Right lobe of liver (tissue), 6 donors: ENCODE measurements around the gene AQP7. TPM values are rescaled to one million over a fixed set of nuclear protein-coding genes. Genes with fewer than 3 reads are reported as not detected.

Experiments
- ATAC-seq, 4 donors: fragments of 200-7000 bp; cut with Tn5 transposase; one replicate each; pipeline ENCODE4 v1.9.1; 2020; ENCODE audit warnings: mild to moderate bottlenecking in 4 of 4, moderate library complexity in 4 of 4
- DNase-seq, 3 donors: peaks; one replicate each; pipeline ENCODE4 v3.0.0-alpha.2; 2020
- H3K27ac ChIP-seq, 3 donors: fragments of 200-600 bp; one replicate each; pipeline ENCODE4 v1.8.0; 2022
- H3K27me3 ChIP-seq, 2 donors: fragments of 200-600 bp; one replicate each; pipeline ENCODE4 v1.8.0; 2022
- H3K36me3 ChIP-seq, 4 donors: fragments of 200-600 bp; sonication (generic) in 1 of 4; one replicate each; pipeline versions ENCODE4 v1.5.1 to v1.8.0; 2017 to 2022; ENCODE audit warnings: control low read depth in 1 of 4
- H3K4me1 ChIP-seq, 4 donors: fragments of 200-600 bp; sonication (generic) in 1 of 4; one replicate each; pipeline versions ENCODE4 v1.5.1 to v1.8.0; 2017 to 2022; ENCODE audit warnings: control low read depth in 1 of 4
- H3K4me3 ChIP-seq, 3 donors: fragments of 200-600 bp; one replicate each; pipeline ENCODE4 v1.8.0; 2022
- H3K9me3 ChIP-seq, 4 donors: fragments of 200-600 bp; sonication (generic) in 1 of 4; one replicate each; pipeline versions ENCODE4 v1.5.1 to v1.8.0; 2017 to 2022; ENCODE audit warnings: control low read depth in 1 of 4
- POLR2A ChIP-seq: fragments of 450-650 bp; IDR thresholded peaks from one replicate; pipeline ENCODE4 v1.6.1; 2017; ENCODE audit warnings: antibody characterized with exemption, mild to moderate bottlenecking
- WGBS: methylation state at CpG from one replicate; pipeline ENCODE4 v1.1.6; 2018; ENCODE audit warnings: low coverage, low lambda C conversion rate; ENCODE audit not compliant: insufficient coverage; ENCODE audit errors: missing lambda C conversion rate; 5-methylcytosine and 5-hydroxymethylcytosine counted together
- intact Hi-C, 2 donors: fragments of 100-400 bp; cut with DNase I; formaldehyde crosslinking; loops; one replicate each; pipeline versions ENCODE4 v1.11.2 to v1.14.1; 2022
- total RNA-seq, 6 experiments: library from RNA; depleted of rRNA in 2 of 6; stranded (reverse); fragments of >200 nt in 2 of 6; fragmentation: NEBNext Ultra II Directional in 3 of 6; extraction: Animal tissue kit (Norgen Biotek cat#: 25700) in 3 of 6; gene quantifications; one replicate each; pipeline versions ENCODE4 v1.1.0 to v1.2.4, GENCODE V29; 2016 to 2023
- TF ChIP-seq, protein P1 (sequence below), 4 donors: fragments of 200-600 bp in 3 of 4; fragments of 450-650 bp in 1 of 4; IDR thresholded peaks; one replicate each; pipeline versions ENCODE4 v1.5.1 to v1.8.0; 2016 to 2022; ENCODE audit warnings: antibody characterized with exemption in 4 of 4, mild to moderate bottlenecking in 2 of 4
- donor health status: DM: no; HTN: yes; CAD: no.
- donor health status: DM: no; HTN: no; CAD: no.
- donor health status: DM: no; HTN: no; CAD: no.
- donor health status: DM: no; HTN: yes; CAD: no.
- donor health status: DM: no; HTN: yes; CAD: no.

The AQP7 gene
- total RNA-seq, 6 experiments from 2014 or later, result 10.4 to 25.1 (median 16.6) TPM

DNA sequence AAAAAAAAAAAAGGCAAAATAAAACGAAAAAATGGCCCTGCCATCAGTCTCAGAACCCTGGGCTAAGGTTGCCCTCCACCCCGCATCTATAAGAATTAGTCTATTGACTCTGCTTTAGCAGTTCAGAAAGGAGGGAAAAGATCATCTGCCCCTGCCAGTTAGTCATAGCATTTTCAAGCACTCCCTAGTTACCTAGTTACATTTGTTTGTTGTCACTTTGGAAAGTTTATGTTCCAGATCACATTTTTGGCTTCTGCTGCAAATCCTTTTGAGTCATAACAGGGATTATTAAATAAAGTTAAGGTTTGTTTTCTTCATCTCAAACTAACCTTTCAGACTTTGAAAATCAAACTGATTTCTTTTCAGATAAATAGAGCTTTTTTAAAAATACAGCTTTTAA lies 52.1 kb downstream of the AQP7 start:
- peaks cover 4 to 47% (median 23%) of the 10 kb centered on the region in 4 donors for H3K36me3 ChIP-seq
- 63% methylated on average over 2 of the region's 2 CpGs for WGBS
- no peak overlapping the region for H3K4me3 ChIP-seq
- H3K9me3 ChIP-seq, result no peaks in the 10 kb centered on the region
- H3K4me1 ChIP-seq, result no peaks in the 10 kb centered on the region
- no peak overlapping the region for H3K27ac ChIP-seq
- H3K27me3 ChIP-seq, result no peaks in the 10 kb centered on the region
- intact Hi-C loops, result no loop called here
- no peak for DNase-seq
- TF ChIP-seq, protein P1, sequence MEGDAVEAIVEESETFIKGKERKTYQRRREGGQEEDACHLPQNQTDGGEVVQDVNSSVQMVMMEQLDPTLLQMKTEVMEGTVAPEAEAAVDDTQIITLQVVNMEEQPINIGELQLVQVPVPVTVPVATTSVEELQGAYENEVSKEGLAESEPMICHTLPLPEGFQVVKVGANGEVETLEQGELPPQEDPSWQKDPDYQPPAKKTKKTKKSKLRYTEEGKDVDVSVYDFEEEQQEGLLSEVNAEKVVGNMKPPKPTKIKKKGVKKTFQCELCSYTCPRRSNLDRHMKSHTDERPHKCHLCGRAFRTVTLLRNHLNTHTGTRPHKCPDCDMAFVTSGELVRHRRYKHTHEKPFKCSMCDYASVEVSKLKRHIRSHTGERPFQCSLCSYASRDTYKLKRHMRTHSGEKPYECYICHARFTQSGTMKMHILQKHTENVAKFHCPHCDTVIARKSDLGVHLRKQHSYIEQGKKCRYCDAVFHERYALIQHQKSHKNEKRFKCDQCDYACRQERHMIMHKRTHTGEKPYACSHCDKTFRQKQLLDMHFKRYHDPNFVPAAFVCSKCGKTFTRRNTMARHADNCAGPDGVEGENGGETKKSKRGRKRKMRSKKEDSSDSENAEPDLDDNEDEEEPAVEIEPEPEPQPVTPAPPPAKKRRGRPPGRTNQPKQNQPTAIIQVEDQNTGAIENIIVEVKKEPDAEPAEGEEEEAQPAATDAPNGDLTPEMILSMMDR (IDR thresholded peaks at IDR 0.05), result no peak
- no peak for TF ChIP-seq POLR2A
- ATAC-seq, result peak in 2 of 4 donors; percentile 15 to 25

DNA sequence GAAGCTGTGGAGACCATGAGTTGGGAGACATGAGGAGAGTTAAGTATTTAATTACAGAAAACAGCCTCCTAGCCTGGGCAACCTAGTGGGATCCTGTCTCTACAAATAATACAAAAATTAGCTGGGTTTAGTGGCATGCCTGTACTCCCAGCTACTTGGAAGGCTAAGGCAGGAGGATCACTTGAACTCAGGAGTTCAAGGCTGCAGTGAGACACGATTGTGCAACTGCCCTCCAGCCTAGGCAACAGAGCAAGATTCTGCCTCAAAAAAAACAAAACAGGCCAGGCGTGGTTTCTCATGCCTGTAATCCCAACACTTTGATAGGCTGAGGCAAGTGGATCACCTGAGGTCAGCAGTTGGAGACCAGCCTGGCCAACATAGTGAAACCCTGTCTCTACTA lies 52.6 kb downstream of the AQP7 start:
- ATAC-seq, result peak in 2 of 4 donors; percentile 46
- Histone ChIP-seq H3K36me3 (peaks cover 4 to 48% (median 27%) of the 10 kb centered on the region in 4 donors), H3K27ac (no peak overlapping the region), H3K9me3 (no peaks in the 10 kb centered on the region), H3K27me3 (no peaks in the 10 kb centered on the region), H3K4me3 (no peak overlapping the region), H3K4me1 (no peaks in the 10 kb centered on the region)
- no peak for DNase-seq
- no peak for TF ChIP-seq POLR2A
- TF ChIP-seq, protein P1 (IDR thresholded peaks at IDR 0.05), result no peak
- 17% methylated on average over 1 of the region's 2 CpGs for WGBS
- intact Hi-C loops, result no loop called here

DNA sequence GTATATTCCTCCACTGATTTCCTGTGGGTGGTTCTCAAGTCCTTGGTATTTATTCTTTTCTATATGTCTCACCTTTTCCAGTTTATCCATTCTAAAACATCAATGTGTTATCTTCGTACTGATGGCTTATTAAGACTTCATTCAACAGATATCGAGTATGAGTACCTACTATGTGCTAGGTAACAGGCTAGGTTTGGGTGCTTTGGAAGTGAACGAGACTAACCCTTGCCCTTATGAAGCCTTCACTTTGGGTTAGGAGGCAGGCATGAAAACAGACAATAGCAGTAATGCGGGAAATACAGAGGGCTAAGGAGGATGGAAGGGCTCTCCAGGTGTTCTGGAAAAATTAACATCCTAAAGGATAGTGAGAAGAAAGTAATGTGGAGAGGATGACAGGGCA lies 53.4 kb downstream of the AQP7 start:
- intact Hi-C loops, result no loop called here
- Histone ChIP-seq H3K36me3 (peaks cover 7 to 53% (median 33%) of the 10 kb centered on the region in 4 donors), H3K4me1 (no peaks in the 10 kb centered on the region), H3K4me3 (no peak overlapping the region), H3K27me3 (no peaks in the 10 kb centered on the region), H3K27ac (no peak overlapping the region), H3K9me3 (no peaks in the 10 kb centered on the region)
- 94% methylated on average over 4 of the region's 4 CpGs for WGBS
- DNase-seq (no peak), ATAC-seq (no peak)
- TF ChIP-seq, protein P1 (IDR thresholded peaks at IDR 0.05), result no peak
- TF ChIP-seq POLR2A, result no peak

DNA sequence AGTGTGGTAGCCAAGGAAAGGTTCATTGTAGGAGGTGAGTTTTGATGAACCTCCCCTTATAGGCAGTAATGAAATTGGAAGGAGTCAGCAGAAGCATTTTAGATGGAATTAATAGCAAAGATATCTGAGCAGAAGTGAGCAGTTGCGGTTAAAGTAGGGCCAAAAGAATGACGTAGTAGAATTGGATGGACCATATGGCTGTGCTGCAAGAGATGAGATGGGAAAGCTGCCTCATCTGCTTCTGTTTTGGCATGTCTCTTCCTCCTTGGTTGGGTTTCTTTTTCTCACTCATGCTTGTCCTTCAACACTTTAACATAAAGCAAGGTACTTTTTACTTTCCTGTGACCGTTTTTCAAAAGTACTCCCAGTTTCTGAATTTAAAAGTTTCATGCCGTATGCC lies 55.8 kb downstream of the AQP7 start:
- Histone ChIP-seq H3K4me1 (no peaks in the 10 kb centered on the region), H3K9me3 (no peaks in the 10 kb centered on the region), H3K27ac (no peak overlapping the region), H3K27me3 (no peaks in the 10 kb centered on the region), H3K4me3 (no peak overlapping the region), H3K36me3 (peaks cover 11 to 76% (median 46%) of the 10 kb centered on the region in 4 donors)
- intact Hi-C loops, result no loop called here
- DNase-seq, result no peak
- TF ChIP-seq, protein P1 (IDR thresholded peaks at IDR 0.05), result no peak
- no peak for TF ChIP-seq POLR2A
- 98% methylated on average over 4 of the region's 4 CpGs for whole genome bisulfite sequencing
- ATAC-seq, result no peak

DNA sequence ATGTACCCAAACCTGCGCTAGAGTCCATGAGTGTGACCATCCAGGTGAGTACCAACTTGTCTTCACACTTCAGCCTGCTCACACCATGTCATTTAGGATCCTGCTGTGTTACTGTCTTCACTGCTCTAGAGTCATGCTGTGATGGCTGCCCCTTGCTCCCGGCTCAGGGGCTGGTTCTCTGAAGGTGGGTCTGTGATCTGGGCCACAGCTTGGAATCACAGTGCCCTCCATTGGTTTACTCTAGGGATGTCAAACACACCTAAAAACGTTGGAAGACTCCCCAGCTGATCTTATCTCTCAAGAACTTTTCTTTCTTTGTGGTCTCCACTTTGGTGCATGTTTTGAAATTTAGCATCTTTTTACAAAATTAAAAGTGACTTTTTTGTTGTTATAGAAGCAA lies 58.2 kb downstream of the AQP7 start:
- H3K36me3 ChIP-seq, result peaks cover 11 to 96% (median 53%) of the 10 kb centered on the region in 4 donors
- 55% methylated on average over 2 of the region's 3 CpGs for WGBS

More for the DNA sequence above, 58.2 kb downstream of the AQP7 start:
- Histone ChIP-seq H3K27me3 (no peaks in the 10 kb centered on the region), H3K4me3 (no peak overlapping the region), H3K27ac (no peak overlapping the region), H3K4me1 (no peaks in the 10 kb centered on the region), H3K9me3 (no peaks in the 10 kb centered on the region)
- no peak for ATAC-seq
- TF ChIP-seq, protein P1 (IDR thresholded peaks at IDR 0.05), result no peak
- no peak for TF ChIP-seq POLR2A
- DNase-seq, result no peak
- intact Hi-C loops, result no loop called here
